OCI-LY1 (cell line): ENCODE measurements around the gene MYO1D.

Experiments used
- H2AFZ ChIP-seq: fragments of 200-600 bp; sonication (generic), shearing (Covaris generic); 2 replicates; pipeline ENCODE4 v1.6.0; 2014; ENCODE audit warnings: antibody characterized with exemption, mild to moderate bottlenecking, low read length
- H3F3A ChIP-seq: fragments of 200-600 bp; sonication (generic), shearing (Covaris generic); 2 replicates; pipeline ENCODE4 v1.6.0; 2014; ENCODE audit warnings: mild to moderate bottlenecking, antibody characterized with exemption, low read length, moderate library complexity; ENCODE audit not compliant: insufficient read depth
- H3K27ac ChIP-seq: fragments of 200-600 bp; sonication (generic); 2 replicates; pipeline ENCODE4 v1.5.1; 2014; ENCODE audit warnings: low read length, mixed run types, mild to moderate bottlenecking, low read depth; ENCODE audit not compliant: poor library complexity, severe bottlenecking
- H3K27me3 ChIP-seq: fragments of 200-600 bp; sonication (generic); 2 replicates; pipeline ENCODE4 v1.6.0; 2014; ENCODE audit warnings: antibody characterized with exemption, mild to moderate bottlenecking, low read length, moderate library complexity; ENCODE audit not compliant: insufficient read depth
- H3K36me3 ChIP-seq: fragments of 200-600 bp; sonication (generic); 2 replicates; pipeline ENCODE4 v1.6.1; 2014; ENCODE audit warnings: mild to moderate bottlenecking, antibody characterized with exemption, low read length, moderate library complexity, mixed read lengths; ENCODE audit not compliant: insufficient read depth
- H3K4me1 ChIP-seq: fragments of 200-600 bp; sonication (generic); 2 replicates; pipeline ENCODE4 v1.5.1; 2014; ENCODE audit warnings: mild to moderate bottlenecking, low read length, moderate library complexity; ENCODE audit not compliant: insufficient read depth, severe bottlenecking
- H3K4me2 ChIP-seq: fragments of 200-600 bp; sonication (generic), shearing (Covaris generic); 2 replicates; pipeline ENCODE4 v1.6.1; 2014; ENCODE audit warnings: low read length
- H3K4me3 ChIP-seq: fragments of 200-600 bp; sonication (generic); 2 replicates; pipeline ENCODE4 v1.5.1; 2014; ENCODE audit warnings: low read length, low read depth, mild to moderate bottlenecking, mixed read lengths; ENCODE audit not compliant: poor library complexity, severe bottlenecking
- H3K79me2 ChIP-seq: fragments of 200-600 bp; shearing (Covaris generic); 2 replicates; pipeline ENCODE4 v1.6.1; 2016; ENCODE audit warnings: mixed run types, low read length, mixed read lengths; ENCODE audit not compliant: insufficient read depth
- H3K9ac ChIP-seq: fragments of 200-600 bp; sonication (generic), shearing (Covaris generic); 2 replicates; pipeline ENCODE4 v1.6.1; 2014; ENCODE audit warnings: mild to moderate bottlenecking, low read length, mixed read lengths
- H3K9me2 ChIP-seq: fragments of 200-600 bp; sonication (generic), shearing (Covaris generic); 2 replicates; pipeline ENCODE4 v1.6.1; 2014; ENCODE audit warnings: low read depth, mild to moderate bottlenecking, low read length, mixed read lengths
- H3K9me3 ChIP-seq: fragments of 200-600 bp; shearing (Covaris generic); 2 replicates; pipeline ENCODE4 v1.6.1; 2014; ENCODE audit warnings: low read length, mixed read lengths
- H4K20me1 ChIP-seq: fragments of 200-600 bp; sonication (generic), shearing (Covaris generic); 2 replicates; pipeline ENCODE4 v1.6.0; 2016; ENCODE audit warnings: mild to moderate bottlenecking, low read length; ENCODE audit not compliant: insufficient read depth
- CTCF ChIP-seq: fragments of 200-600 bp; sonication (generic), shearing (Covaris generic); IDR thresholded peaks from 2 replicates; pipeline ENCODE4 v1.5.1; 2017; ENCODE audit warnings: mild to moderate bottlenecking, antibody characterized with exemption, low read length, moderate library complexity, mixed read lengths
- EZH2 ChIP-seq: fragments of 200-600 bp; sonication (generic), shearing (Covaris generic); IDR thresholded peaks from 2 replicates; pipeline ENCODE4 v1.8.0; 2017; ENCODE audit warnings: borderline replicate concordance, mixed run types, mild to moderate bottlenecking, antibody characterized with exemption, low read length, moderate library complexity, mixed read lengths

The MYO1D gene

GRCh38 chr17:32813021-32813420 is 63.9 kb downstream of the MYO1D start:
- H3K4me3 ChIP-seq: no peak overlapping the region
- no peaks in the 10 kb centered on the region; the same call in 1 of the 2 replicates for H3K27me3 ChIP-seq
- TF ChIP-seq CTCF (no peak), EZH2 (no peak)
- H4K20me1 ChIP-seq: no peaks in the 10 kb centered on the region
- H3K36me3 ChIP-seq: no peaks in the 10 kb centered on the region
- no peak overlapping the region for H3K9ac ChIP-seq
- no peaks in the 10 kb centered on the region for H3K79me2 ChIP-seq
- H2AFZ ChIP-seq: no peak overlapping the region
- no peaks in the 10 kb centered on the region for H3K4me1 ChIP-seq
- no peak overlapping the region for H3K4me2 ChIP-seq
- no peaks in the 10 kb centered on the region for H3F3A ChIP-seq
- no peaks in the 10 kb centered on the region for H3K9me3 ChIP-seq
- H3K9me2 ChIP-seq: no peaks in the 10 kb centered on the region
- H3K27ac ChIP-seq: no peak overlapping the region

- Histone ChIP-seq H3K9ac (no peak overlapping the region), H3K36me3 (no peaks in the 10 kb centered on the region), H3K4me2 (no peak overlapping the region), H3F3A (no peaks in the 10 kb centered on the region), H3K27ac (no peak overlapping the region), H4K20me1 (no peaks in the 10 kb centered on the region), H3K27me3 (no peaks in the 10 kb centered on the region; the same call in 1 of the 2 replicates), H3K4me1 (no peaks in the 10 kb centered on the region), H3K4me3 (no peak overlapping the region), H3K9me3 (no peaks in the 10 kb centered on the region), H3K9me2 (no peaks in the 10 kb centered on the region), H3K79me2 (no peaks in the 10 kb centered on the region), H2AFZ (no peak overlapping the region)
- TF ChIP-seq CTCF: no peak
- TF ChIP-seq EZH2: no peak
These were observed 66.2 kb downstream of the MYO1D start for GRCh38 chr17:32810690-32811089.

- H3K4me1 ChIP-seq: no peaks in the 10 kb centered on the region
- no peak overlapping the region for H3K27ac ChIP-seq
- no peaks in the 10 kb centered on the region for H4K20me1 ChIP-seq
- no peaks in the 10 kb centered on the region for H3F3A ChIP-seq
- no peaks in the 10 kb centered on the region for H3K9me2 ChIP-seq
- no peak overlapping the region for H2AFZ ChIP-seq
- no peak for TF ChIP-seq EZH2
- no peak for TF ChIP-seq CTCF
- no peak overlapping the region for H3K4me2 ChIP-seq
- H3K9me3 ChIP-seq: no peaks in the 10 kb centered on the region
- H3K4me3 ChIP-seq: no peak overlapping the region
- no peaks in the 10 kb centered on the region for H3K36me3 ChIP-seq
- H3K27me3 ChIP-seq: no peaks in the 10 kb centered on the region
- H3K79me2 ChIP-seq: no peaks in the 10 kb centered on the region
- no peak overlapping the region for H3K9ac ChIP-seq
These were observed 69.3 kb downstream of the MYO1D start for GRCh38 chr17:32807577-32807976.
